ENCODE results near the gene PLPP2.

The PLPP2 gene

DNA sequence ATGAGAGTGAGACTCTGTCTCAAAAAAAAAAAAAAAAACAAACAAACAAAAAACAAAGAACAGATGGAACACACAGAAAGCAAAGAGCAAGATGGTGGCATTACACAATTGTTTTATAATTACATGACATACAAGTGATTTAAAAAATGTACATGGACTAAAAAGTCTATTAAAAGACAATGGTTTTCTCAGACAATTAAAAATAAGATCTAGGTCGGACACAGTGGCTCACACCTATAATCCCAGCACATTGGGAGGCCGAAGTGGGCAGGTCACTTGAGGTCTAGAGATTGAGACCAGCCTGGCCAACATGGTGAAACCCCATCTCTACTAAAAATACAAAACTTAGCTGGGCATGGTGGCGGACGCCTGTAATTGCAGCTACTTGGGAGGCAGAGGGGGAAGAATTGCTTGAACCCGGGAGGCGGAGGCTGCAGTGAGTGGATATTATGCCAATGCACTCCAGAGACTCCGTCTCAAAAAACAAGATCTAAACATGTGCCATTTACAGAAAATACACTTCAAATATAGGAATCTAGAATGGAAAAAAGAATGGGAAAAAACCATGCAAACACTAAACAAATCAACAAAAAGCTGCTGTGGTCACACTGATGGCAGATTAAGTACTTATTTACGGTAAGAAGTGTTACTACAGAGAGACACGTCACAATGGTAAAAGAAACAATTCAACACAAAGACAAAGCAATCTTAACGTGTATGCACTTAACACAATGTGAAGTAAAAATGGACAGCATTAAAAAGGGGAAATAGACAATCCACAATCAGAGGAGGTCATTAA lies 26.7 kb upstream of the PLPP2 start:
- TF ChIP-seq, protein P1, sequence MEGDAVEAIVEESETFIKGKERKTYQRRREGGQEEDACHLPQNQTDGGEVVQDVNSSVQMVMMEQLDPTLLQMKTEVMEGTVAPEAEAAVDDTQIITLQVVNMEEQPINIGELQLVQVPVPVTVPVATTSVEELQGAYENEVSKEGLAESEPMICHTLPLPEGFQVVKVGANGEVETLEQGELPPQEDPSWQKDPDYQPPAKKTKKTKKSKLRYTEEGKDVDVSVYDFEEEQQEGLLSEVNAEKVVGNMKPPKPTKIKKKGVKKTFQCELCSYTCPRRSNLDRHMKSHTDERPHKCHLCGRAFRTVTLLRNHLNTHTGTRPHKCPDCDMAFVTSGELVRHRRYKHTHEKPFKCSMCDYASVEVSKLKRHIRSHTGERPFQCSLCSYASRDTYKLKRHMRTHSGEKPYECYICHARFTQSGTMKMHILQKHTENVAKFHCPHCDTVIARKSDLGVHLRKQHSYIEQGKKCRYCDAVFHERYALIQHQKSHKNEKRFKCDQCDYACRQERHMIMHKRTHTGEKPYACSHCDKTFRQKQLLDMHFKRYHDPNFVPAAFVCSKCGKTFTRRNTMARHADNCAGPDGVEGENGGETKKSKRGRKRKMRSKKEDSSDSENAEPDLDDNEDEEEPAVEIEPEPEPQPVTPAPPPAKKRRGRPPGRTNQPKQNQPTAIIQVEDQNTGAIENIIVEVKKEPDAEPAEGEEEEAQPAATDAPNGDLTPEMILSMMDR (IDR thresholded peaks at IDR 0.05; ENCODE audit: control insufficient read depth, insufficient read depth, low read depth, low read length, missing control alignments): no peak
- DNase-seq (ENCODE audit: low read depth): no peak
- no peak overlapping the region for H3K4me3 ChIP-seq (ENCODE audit: control insufficient read depth, low read depth, low read length)

DNA sequence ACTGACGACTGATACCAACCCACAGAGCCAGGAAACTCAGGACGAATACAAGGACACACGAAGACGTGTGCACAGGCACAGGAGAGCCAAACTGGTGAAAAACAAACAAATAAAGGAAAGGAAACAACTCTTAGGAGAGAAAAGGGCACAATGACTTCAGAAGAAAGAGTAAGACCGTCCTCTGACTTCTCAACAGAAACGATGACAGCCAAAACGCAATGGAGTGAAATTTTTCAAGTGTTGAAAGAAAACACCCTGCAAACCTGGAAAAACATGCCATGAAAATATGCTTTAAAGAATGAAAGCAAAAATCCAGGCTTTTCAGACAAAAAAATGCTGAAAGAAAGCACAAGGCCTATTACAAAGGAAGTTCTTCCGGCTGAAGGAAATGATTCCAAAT lies 24.6 kb upstream of the PLPP2 start:
- no peak for DNase-seq (ENCODE audit: low read depth)
- TF ChIP-seq, protein P1 (IDR thresholded peaks at IDR 0.05; ENCODE audit: control insufficient read depth, insufficient read depth, low read depth, low read length, missing control alignments): no peak
- no peak overlapping the region for H3K4me3 ChIP-seq (ENCODE audit: control insufficient read depth, low read depth, low read length)

DNA sequence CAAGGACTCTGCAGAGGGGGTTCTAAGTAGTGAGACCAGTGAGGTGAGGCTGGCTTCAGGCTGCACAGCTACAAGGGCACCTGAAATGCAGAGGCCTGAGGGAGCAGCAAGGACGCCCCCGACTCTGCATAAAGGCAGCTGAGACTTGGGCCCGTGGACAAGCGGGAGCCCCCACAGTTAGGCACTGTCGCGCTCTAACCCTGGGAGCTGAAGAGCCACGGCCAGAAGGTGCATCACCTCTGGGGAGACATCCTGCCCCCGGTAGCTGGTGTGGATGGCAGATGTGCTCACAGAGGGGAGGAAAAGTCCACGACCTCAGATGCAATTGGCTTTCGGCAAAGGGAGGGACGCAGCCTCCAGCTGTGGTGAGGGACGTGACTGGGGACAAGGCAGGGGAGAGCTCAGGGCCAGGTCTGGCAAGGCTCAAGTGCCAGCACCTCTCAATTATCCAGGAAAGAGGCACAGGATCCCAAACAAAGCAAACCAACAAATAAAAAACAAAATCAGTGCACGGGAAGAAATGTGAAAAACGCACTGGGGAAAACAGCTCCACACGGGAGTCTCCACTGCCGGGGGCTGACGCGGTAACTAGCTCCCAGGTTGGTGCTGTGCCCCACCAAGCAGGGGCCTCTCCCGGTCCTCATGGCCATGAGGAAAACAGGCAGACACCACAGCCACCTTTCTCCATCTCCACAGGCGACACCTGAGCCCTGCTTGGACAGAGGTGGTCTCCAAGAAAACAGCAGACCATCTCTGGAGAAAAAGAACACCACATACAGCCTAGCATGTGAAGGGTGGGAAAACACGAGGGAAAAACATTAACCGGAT lies 23.0 kb upstream of the PLPP2 start:
- no peak for DNase-seq (ENCODE audit: low read depth)
- TF ChIP-seq, protein P1 (IDR thresholded peaks at IDR 0.05; ENCODE audit: control insufficient read depth, insufficient read depth, low read depth, low read length, missing control alignments): no peak

DNA sequence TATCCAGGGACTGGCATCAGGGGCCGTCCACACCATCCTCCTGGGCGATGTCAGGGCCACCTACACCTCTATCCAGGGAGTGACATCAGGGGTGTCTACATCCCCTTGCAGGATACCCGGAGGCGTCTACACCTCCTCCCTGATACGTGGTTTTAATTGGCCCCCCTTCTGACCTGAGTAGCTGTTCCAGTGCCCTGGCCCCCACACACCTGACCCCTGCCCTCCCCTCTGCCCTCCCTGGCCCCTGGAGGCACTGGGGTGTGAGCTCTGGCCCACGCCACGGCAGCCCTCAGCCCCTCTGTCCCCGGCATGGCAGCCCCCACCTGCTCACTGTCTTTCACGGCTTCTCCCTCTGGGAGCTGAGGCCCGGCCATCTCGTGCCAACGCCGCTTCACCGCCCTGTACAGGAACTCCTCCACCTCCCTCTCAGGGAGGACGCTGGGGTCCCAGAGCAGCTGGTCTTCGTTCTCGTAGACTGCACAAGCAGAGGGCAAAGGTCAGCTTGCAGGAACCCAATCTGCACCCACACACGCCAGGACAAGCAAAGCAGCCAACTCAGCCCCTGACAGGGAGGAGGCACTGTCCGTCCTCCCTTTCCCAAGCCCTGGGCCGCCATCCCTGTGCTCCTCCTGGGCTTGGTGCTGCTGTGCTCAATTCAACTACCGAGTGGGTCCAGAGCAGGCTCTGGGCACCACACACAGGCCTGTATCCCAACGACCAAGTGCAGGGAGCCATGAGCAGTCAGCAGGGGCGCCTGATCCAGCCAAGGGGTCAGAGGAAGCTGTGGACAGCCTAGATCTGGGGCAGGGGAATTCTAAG lies 22.2 kb upstream of the PLPP2 start:
- H3K4me3 ChIP-seq (ENCODE audit: control insufficient read depth, low read depth, low read length): no peak overlapping the region
- TF ChIP-seq, protein P1 (IDR thresholded peaks at IDR 0.05; ENCODE audit: control insufficient read depth, insufficient read depth, low read depth, low read length, missing control alignments): no peak
- DNase-seq (ENCODE audit: low read depth): no peak

More for the DNA sequence above, 23.0 kb upstream of the PLPP2 start:
- H3K4me3 ChIP-seq (ENCODE audit: control insufficient read depth, low read depth, low read length): no peak overlapping the region

DNA sequence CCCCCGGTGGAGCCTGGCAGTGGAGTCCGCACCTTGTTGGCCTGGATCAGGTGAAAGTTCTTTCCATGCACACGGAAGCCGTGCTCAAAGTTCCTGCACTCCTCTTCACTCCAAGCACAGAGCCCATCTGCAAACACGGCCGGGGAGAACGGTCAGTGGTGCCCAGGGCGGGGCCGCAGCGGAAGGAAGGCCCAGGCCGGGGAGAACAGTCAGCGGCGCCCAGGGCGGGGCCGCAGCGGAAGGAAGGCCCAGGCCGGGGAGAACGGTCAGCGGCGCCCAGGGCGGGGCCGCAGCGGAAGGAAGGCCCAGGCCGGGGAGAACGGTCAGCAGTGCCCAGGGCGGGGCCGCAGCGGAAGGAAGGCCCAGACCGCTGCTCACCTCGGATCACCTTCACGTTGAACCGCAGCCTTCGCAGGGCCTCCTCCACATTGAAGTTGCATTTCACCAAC lies 20.6 kb upstream of the PLPP2 start:
- H3K4me3 ChIP-seq (ENCODE audit: control insufficient read depth, low read depth, low read length): no peak overlapping the region
- TF ChIP-seq, protein P1 (IDR thresholded peaks at IDR 0.05; ENCODE audit: control insufficient read depth, insufficient read depth, low read depth, low read length, missing control alignments): no peak
- no peak for DNase-seq (ENCODE audit: low read depth)
